ENCODE measurements around the gene PITPNB.

DNA sequence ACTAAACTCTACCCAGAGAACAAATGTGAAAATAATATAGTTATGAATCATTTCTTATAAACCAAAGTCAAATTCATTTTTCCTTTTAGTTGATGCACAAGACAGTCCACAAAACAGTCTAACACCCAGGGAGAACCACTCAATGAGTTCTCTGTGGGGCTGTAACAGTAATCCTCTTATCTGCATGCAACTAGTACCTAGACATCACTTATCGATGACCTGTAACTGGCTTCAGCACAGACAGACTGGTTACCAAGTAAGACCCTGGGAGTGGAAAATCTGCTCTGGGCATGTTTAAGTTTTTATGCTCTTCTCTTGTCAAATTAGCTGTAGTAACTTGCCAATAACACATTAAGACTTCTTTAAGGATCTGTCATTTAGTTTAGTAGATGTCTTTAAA, 46.6 kb downstream of the PITPNB start:
- TF ChIP-seq POLR2AphosphoS5 (IDR thresholded peaks at IDR 0.05; ENCODE audit: insufficient read depth in 1 of 2, low read depth in 1 of 2) (no peak), POLR2A (IDR thresholded peaks at IDR 0.05) (no peak)
- TF ChIP-seq, protein P1, sequence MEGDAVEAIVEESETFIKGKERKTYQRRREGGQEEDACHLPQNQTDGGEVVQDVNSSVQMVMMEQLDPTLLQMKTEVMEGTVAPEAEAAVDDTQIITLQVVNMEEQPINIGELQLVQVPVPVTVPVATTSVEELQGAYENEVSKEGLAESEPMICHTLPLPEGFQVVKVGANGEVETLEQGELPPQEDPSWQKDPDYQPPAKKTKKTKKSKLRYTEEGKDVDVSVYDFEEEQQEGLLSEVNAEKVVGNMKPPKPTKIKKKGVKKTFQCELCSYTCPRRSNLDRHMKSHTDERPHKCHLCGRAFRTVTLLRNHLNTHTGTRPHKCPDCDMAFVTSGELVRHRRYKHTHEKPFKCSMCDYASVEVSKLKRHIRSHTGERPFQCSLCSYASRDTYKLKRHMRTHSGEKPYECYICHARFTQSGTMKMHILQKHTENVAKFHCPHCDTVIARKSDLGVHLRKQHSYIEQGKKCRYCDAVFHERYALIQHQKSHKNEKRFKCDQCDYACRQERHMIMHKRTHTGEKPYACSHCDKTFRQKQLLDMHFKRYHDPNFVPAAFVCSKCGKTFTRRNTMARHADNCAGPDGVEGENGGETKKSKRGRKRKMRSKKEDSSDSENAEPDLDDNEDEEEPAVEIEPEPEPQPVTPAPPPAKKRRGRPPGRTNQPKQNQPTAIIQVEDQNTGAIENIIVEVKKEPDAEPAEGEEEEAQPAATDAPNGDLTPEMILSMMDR (IDR thresholded peaks at IDR 0.05), result no peak
